Measurements from ENCODE around the gene CLEC2A.

Gene CLEC2A

DNA sequence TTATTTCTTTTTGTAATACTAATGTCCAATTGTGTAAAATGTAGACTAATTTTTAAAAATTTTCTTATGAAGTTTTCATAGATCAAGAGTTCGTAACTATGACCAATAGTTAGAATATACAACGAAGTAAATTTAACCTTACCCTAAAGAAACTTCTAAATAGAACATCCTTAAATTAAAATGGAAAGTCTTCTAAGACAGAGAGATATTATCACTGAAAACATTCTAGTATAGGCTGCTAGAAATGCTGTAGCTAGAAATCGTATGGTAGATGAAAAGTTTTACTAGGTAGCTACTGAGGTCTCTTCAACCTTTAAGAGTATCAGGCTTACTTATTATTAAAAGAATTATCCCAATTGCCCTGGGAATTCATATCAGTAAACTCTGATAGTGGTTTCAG is 925 bp downstream of the CLEC2A start:
- no peak for DNase-seq

DNA sequence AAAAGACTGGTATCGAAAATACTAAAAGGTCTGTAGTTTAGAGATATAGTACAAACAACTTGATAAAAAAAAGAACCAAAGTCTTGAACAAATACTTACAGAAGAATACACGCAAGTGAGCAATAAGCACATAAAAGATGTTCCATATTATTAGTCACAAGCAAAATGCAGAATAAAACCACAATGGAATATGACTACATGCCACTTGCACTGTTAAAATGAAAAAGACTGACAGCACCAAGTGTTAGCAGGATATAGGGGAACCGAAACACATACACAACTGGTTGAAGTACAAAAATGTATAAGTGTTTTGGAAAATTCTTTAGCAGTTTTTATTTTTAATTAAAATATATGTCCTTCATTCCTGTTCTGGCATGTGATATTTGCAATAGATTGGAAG is 3.6 kb downstream of the CLEC2A start:
- DNase-seq, result no peak

DNA sequence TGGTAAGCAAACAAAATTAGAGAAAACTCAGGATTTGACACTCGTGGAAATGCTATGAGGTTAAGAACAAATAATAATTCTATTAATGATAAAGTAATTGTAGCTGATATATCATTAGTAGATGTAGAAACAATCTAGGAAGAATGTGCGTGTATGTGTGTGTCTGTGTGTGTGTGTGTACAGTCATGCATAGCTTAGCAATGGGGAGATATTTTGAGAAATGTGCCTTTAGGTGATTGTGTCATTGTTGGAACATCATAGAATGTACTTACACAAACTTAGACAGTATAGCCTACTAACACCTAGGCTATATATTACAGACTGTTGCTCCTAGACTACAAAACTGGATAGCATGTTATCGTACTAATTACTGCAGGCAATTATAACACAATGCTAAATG is 5.3 kb downstream of the CLEC2A start:
- no peak for DNase-seq

DNA sequence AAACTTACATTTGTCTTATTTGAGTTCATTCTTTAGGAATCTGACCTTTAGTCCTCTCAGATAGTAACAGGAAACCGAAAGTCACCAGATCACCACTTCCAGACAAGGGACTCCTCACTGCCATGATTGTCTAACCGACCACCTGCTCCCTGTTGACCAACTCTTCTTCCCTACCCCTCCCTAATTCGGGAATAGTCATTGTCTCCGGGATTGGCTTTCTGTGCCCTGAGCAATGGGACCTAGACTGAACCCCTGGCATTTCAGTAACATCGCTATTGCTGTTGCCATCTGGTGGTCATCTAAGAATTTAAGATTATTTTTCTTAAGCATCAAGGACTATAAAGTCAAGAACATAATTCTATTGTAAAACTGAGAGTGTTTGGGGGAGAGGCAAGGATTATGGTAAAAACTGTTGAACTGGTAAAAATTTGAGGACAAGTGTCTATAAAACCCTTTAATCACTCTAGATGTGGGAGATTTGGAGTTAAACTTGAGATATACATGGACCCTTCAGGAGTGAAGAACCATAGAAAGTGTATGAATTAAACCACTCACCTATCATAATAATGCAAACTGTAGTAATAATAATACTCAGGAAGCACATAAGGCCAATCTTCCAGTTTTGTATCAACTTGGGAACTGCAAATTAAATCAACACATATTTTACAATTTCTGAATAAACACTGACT is 6.3 kb downstream of the CLEC2A start:
- DNase-seq, result no peak

DNA sequence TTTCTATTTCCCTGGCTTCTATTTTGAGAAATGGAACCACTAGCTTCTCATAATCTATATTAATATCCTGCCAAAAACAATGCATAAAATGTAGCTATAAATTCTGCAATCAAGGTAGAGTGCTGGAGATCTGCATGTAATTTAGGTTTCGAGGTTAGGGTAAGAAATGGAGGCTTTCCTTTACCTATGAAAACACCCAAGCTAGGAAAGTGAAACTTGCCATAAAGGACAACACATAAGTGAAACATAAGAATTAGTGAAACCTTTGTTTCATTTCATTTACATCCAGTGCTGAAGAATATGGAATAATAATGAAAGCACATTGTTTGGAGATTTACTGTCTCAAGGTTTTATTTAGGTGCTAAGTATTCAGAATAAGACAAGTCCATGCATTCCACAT is 9.7 kb downstream of the CLEC2A start:
- no peak for DNase-seq

DNA sequence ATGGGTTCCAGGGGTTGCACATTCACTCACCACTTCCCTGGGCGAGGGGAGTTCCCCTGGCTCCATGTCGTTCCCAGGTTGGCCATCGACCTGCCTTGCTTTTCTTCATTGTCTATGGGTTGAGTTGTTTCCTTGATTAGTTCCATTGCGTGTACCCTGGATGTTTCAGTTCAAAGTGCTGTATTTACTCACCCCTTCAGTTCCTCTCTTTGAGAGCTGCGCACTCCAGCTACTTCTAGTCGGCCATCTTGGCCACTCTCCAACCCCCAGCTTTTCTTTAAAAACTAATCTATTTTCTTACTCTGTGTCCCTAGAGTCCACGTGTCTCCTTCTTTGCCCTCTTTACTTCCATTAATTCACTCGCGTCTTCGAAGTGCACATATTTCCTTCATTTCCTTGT is 11.7 kb downstream of the CLEC2A start:
- DNase-seq, result no peak

DNA sequence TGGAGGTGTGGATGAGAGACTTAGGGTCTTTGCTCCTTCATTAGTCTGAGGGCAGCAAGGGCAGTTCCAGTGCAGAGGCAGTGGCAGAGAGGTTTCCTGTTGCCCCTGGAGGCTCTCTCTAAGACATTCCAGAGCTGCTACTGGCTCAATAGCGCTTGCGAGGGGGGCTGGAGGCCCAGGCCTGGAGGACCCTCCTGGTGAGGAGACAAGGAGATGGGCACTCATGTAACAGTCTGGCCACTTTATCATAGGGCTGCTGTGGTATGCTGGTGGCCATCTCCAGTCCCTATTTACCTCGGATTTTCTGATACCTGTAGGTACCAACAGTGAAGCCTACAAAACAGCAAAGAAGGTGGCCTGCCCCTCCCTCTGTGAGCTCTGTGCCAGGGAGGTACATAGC is 12.7 kb downstream of the CLEC2A start:
- DNase-seq, result no peak

DNA sequence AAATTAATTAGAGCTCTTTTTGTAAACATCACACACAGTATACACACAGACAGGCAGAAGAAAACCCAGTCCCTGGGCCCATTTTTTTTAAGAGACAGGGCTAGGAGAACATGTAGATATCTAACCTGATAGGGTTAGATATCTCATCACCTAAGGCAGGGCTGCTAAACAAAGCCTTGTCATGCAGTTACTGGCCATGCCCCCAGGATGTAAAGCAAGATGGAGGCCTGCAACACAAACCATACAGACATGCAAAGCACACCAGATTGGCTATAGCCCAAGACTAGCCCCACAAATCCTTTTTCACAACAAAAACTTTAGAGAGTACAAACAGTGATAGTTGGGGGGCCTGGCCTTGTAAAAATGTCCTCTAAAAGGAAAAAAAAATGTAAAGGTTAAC is 20.5 kb downstream of the CLEC2A start:
- no peak for DNase-seq

DNA sequence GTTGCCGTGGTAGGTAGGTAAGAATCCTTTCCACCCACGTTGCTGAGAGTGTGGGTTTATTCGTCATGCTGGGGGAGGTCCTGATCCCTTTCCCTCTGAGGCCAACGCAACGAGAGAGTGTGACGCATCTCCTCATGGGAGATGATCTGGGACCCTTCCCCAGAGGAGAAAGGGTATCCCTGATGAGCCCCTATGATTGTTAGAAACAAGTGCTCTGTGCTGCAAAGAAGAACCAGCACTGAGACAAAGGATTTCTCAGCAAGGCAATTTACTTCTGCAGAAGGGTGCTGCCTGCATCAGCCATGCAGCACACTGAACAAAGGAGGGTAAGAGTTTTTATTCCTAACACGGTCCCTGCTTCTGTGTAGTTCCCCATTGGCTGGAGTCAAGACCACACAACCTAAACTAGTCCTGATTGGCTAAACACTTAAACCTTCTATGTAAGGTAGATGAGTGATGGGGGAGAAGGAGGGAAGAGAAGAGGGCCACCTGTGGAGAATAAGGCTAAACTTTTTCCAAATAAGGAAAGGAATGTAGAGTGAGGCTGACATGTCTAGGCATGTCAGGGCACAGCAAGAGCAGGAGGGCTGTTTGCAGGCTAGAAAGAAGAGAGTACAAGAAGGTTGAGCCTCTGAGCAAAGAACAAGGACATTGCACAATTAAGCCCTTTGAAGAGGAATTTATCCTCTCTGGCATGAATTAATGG is 21.3 kb downstream of the CLEC2A start:
- DNase-seq, result no peak

DNA sequence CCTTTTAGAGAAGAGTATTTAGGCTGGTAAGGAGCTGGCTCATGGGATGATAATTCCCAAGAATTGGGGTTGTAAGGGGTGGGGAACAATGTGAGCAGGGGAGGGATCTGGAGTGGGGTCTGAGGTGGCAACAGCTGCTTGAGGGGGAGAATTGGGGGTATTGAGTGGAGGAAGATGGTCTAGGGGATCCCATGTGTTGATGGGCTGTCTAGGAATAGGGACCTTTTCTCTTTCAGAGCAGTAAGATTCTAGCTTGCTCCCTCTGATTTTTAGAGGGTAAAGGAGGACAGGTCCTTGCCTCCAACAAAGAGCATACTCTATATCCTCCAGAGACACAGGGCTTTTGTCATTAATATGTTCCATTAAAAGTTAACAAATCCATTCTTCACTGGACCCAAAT is 22.4 kb downstream of the CLEC2A start:
- DNase-seq, result no peak

DNA sequence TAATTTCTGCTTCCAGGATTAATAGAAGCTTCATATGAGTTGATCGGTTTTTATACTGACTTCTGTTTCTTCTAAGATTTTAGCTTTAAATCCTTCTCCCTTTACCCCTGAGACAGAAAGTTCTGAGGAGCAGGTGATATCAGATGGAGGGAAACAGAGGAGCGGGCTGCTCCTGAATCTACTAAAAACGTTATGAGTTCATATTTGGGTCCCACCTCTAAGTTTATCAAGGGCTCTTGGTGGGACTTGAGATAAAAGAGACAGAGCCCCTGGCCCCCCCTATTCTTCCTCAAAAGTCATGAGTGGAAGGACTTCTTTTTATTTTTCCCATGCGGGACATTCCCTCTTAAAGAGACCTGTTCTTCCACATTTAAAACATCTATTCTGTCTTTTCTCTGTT is 23.8 kb downstream of the CLEC2A start:
- no peak for DNase-seq

DNA sequence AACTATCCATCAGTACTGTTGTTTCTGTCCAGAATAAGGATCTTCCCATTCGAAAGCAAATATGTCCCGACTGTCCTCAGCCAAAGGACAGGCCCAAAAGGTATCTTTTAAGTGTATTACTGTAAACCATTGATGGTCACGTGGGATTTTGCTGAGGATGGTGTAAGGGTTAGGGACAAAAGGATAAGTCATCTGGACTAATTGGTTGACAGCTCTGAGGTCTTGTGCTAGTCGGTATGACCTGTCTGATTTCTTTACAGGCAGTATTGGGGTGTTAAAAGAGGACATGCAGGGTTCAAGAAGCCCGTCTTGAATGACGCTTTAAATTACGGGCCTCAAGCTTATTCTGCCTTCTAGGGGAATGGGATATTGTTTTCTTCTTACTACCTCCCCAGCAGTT is 24.4 kb downstream of the CLEC2A start:
- no peak for DNase-seq

DNA sequence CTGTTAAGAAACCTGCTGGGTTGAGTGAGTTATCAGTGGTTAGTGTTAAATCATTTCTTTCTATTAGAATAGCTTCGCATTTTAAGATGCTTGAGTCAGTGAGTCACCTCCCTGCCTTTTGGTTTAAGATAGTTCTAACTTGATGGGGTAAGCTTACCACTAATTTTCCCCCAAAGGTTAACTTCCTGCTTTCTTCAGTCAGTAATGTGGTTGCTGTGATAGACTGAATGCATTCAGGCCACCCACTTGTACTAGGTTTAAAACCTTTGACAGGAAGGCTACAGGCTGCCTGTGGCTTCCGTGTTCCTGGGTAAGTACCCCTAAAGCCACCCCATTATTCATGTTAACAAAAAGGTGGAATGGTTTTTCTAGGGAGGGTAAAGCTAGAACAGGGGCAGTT is 25.3 kb downstream of the CLEC2A start:
- DNase-seq, result no peak

DNA sequence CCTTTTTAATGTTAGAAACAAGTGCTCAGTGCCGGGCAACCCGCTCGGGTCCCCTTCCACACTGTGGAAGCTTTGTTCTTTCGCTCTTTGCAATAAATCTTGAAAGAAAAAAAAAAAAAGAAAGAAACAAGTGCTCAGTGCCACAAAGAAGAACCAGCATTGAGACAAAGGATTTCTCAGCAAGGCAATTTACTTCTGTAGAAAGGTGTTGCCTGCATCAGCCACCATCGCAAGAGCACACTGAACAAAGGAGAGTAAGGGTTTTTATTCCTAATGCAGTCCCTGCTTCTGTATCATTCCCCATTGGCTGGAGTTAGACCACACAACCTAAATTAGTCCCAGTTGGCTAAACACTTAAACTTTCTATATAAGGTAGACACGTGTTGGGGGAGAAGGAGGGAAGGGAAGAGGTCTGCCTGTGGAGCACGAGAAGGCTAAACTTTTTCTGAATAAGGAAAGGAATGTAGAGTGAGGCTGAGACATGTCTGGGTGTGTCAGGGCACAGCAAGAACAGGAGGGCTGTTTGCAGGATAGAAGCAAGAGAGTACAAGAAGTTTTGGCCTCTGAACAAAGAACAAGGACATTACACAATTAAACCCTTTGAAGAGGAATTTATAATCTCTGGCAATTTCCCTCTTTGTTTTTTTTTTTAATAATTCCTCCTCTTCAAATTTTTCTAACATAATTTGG is 29.5 kb downstream of the CLEC2A start:
- no peak for DNase-seq

DNA sequence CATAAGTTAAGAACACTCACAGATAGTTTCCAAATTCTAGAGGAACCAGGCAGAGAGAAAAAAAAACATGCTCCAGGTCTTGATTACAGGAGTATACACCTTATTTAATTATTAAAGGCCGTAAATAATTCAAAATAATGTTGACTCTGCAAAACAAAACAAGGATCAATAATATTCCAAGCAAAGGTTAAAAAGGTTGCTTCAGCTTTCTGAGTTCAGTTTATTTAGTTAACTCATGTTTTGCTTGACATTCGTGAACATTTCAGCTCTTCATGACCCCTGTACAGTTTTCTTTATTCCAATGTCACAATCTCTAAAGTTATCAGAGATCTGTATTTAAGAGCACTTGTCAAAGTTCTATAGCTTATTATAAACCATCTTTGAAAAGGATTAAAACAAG is 31.2 kb downstream of the CLEC2A start:
- DNase-seq, result no peak

DNA sequence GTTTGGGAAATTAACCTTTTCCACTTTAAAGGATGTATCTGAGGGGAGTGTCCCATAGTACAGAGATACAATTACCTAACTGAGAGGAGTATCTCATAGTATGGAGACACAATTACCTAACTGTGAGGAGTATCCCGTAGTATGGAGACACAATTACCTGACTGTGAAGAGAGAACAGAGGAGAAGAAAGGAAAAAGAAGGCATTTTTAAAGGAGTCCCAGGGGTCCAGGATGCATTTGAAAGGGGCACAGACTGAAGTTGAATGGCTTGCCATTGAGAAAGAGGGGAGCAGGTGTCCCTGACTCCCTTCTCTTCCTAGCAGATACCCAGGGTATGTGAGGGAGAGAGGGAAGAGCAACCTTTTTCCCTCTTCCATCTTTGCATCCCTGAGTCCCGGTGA is 33.0 kb downstream of the CLEC2A start:
- no peak for DNase-seq

DNA sequence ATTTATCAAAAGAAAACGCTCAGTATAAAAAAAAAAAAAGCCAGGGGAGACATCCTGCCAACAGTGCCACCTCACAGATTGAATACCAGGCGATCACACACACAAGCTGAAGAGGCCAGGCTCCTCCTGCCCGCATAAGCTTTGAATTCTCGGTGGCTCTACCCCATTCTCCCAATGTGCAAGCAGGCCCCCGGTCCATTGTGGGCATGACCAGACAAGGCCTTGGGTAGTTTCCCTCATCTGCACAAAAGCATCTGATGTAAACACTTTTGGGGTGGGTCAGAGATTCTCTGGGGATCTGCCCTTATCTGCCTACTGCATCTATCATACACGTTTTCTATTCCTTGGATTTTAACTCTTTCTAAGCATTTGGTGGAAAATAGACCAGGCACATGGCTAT is 34.6 kb downstream of the CLEC2A start:
- DNase-seq, result no peak

DNA sequence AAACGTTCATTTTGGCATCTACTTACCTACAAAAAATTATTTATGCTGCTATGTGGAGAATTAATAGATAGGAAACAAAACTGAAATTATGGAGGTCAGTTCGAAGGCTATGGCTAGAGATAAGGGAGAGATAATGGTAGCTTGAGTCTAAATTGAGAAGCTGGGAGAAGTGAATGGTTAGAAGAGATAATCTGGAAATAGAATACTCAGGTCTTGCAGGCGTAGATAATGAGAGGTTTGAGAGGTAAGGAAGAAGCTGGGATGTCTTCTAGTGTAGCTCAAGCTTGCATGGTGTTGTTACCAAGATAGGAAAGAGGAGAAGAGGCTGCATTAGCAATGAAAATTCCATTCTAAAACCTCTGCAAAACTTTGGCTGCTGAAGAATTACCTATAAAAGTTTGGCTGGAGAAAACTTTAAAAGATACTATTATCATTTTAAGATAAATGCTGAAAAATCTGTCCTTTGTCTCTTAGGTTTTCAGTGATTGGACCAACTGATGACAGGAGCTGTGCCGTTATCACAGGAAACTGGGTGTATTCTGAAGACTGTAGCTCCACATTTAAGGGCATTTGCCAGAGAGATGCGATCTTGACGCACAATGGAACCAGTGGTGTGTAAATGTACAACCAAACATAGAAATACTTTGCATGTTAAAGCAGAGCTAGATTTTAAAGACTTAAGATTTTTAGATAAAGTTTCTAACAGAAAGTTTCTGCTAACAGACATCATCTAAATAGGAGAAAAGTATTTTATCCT is 36.8 kb downstream of the CLEC2A start:
- no peak for DNase-seq

DNA sequence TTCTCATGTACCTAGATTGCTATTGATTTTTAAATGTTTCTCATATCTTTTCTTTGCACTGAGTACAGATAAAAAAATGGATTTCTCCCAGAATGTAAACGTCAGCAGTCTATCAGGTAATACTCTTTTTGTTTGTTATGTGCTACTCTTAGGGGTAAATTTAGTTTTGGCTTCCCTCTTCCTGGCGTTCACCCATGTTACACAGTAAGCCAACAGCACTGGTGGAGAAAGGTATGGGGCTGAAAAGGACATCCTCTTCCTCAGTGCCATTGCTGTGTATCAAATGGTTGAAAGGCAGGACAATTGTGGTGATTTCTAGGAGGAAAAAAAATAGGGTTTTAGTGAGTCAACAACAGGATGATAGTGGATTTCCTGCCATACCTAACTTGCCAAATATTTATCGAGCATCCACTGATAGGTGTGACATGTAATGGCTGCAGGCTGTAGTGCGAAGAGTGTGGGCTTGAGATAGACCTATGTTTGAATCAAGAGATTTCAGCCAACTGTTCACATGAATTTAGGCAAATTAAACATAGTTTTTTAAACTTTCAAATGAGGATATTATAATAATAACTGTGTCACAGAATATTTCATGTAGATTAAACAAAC is 43.4 kb downstream of the CLEC2A start:
- no peak for DNase-seq

DNA sequence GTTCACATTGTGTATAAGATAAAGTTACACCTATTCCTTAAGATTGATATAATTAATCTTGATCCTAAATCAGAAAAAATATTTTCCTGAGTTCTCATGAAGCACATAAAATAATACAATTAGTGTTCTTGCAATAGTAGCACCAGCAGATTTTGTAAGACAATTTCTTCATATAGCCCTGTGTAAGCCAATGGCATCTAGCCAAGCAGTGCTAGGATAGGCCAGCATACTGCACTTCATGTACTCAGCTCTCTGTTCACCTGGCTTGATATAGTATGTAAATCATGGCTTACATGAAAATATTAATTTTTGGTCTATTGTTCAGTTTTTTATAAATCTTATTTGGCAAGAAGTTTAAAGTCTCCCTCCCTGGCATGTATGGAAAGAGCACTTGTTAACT is 49.0 kb downstream of the CLEC2A start:
- no peak for DNase-seq

DNA sequence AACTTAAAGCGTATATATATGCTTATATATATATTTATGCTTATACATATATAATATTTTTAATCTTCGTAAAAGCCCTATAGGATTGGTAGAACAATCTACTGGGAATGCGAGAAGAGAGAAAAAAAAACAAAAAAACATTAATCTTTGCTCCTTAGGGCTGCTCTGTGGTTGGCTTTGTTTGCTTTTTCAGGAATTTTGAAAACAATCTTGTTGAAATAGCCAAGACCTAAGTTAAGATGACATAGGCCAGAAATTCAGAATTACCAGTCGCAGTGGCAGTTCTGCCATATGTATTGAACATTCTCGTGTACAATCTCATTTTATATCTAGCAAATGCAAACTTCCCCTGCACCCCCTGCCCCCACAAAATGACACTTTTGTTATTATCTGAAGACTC is 50.2 kb downstream of the CLEC2A start:
- DNase-seq, result no peak

DNA sequence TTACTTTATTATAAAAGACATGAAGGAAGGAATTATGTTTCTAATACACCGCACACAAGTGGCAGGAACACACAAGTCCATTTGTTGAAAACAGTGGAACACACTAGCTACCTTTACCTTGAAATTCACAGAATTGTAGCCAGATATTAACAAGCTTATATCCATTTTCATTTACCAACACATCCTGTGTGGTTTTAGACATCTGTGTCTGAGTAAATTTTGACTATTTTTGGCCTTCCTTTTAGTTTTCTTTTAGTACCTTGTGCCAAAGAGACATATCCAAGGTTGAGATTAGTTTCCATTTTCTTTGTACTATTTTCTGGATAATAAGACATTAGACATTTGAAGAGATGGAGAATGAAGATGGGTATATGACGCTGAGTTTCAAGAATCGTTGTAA is 50.9 kb downstream of the CLEC2A start, which contains the start of gene KLRF2:
TSS of gene KLRF2 (plus strand) at position 244 of the 400 bp plus-strand sequence. CDS start at position 351, 107 bp downstream.
- DNase-seq, result no peak

DNA sequence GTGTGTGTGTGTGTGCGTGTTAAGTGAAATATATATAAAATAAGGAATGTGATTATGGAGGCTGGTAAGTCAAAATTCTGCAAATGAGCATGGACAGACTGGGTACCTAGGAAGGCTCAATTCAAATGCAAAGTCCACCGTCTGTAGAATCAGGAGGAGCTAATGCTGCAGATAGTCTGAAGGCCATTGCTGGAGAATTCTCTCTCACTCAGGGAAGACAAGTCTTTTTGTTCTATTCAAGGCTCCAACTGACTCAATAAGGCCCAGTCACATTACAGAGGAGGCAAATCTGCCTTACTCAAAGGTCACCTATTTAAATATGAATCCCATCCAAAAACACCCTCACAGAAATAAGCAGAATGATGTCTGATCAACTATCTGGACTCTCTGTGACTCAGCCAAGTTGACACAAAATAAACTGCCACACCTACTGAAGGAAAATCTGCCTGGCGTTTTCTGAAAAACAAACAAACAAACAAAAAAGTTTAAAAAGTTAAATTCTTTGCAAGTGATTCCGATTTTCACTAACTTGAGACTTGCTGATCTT is 51.6 kb downstream of the CLEC2A start:
- DNase-seq, result no peak
